WTC11 (cell line): ENCODE measurements around the gene DECR2. TPM values are rescaled to one million over a fixed set of nuclear protein-coding genes. Genes with fewer than 3 reads are reported as not detected.

Experiments
- ATAC-seq: fragments of 200-7000 bp; cut with Tn5 transposase; 2 replicates; pipeline ENCODE4 v1.10.0; 2021; ENCODE audit warnings: mild to moderate bottlenecking, moderate library complexity
- CTCF ChIA-PET: fragments of 300-600 bp; sonication (Branson Sonifier 250); formaldehyde crosslinking; loops from one replicate; lab custom pipeline; 2021; ENCODE audit warnings: antibody characterized with exemption; lab: Charles Lee
- POLR2A ChIA-PET: fragments of 350-600 bp; sonication (Branson Sonifier 250); formaldehyde crosslinking; loops from one replicate; lab custom pipeline; 2021; ENCODE audit warnings: antibody characterized with exemption; lab: Charles Lee
- DNase-seq: peaks from one replicate; pipeline ENCODE4 v3.0.0; 2021; ENCODE audit warnings: low spot score
- H3K27ac Mint-ChIP-seq: 2 replicates; pipeline ENCODE4 v1.8.0; 2021; ENCODE audit warnings: mixed read lengths
- H3K27me3 Mint-ChIP-seq: 2 replicates; pipeline ENCODE4 v1.8.0; 2021; ENCODE audit warnings: low read depth, mild to moderate bottlenecking, moderate library complexity, mixed read lengths
- H3K36me3 Mint-ChIP-seq: 2 replicates; pipeline ENCODE4 v1.8.0; 2021; ENCODE audit warnings: mixed read lengths
- H3K4me1 Mint-ChIP-seq: 2 replicates; pipeline ENCODE4 v1.8.0; 2022; ENCODE audit warnings: mixed read lengths
- H3K4me3 Mint-ChIP-seq: 2 replicates; pipeline ENCODE4 v1.8.0; 2021; ENCODE audit warnings: mild to moderate bottlenecking, moderate library complexity, mixed read lengths
- H3K9me3 Mint-ChIP-seq: 2 replicates; pipeline ENCODE4 v1.8.0; 2021; ENCODE audit warnings: mixed read lengths
- CBFB ChIP-seq: sonication (generic); formaldehyde crosslinking; IDR thresholded peaks from 2 replicates; pipeline ENCODE4 v1.8.1; 2022; ENCODE audit warnings: mild to moderate bottlenecking, low read depth, missing genetic modification reagents
- CREB1 ChIP-seq: sonication (generic); formaldehyde crosslinking; IDR thresholded peaks from 2 replicates; pipeline ENCODE4 v1.8.0; 2023; ENCODE audit warnings: mild to moderate bottlenecking, missing genetic modification reagents
- ELF4 ChIP-seq: sonication (generic); formaldehyde crosslinking; IDR thresholded peaks from 2 replicates; pipeline ENCODE4 v1.8.1; 2022; ENCODE audit warnings: low read depth, mild to moderate bottlenecking, moderate library complexity, missing genetic modification reagents
- EMX1 ChIP-seq: fragments of 250-450 bp; sonication (Bioruptor Pico); IDR thresholded peaks from 2 replicates; pipeline ENCODE4 v1.8.0; 2021; ENCODE audit warnings: mild to moderate bottlenecking
- ETV6 ChIP-seq: sonication (generic); formaldehyde crosslinking; IDR thresholded peaks from 2 replicates; pipeline ENCODE4 v1.8.1; 2022; ENCODE audit warnings: mild to moderate bottlenecking, missing genetic modification reagents
- FOXJ3 ChIP-seq: sonication (generic); formaldehyde crosslinking; IDR thresholded peaks from 2 replicates; pipeline ENCODE4 v1.9.0; 2021; ENCODE audit warnings: missing genetic modification reagents, mild to moderate bottlenecking, borderline replicate concordance
- FOXP1 ChIP-seq: sonication (generic); formaldehyde crosslinking; IDR thresholded peaks from 2 replicates; pipeline ENCODE4 v1.8.0; 2022; ENCODE audit warnings: missing genetic modification reagents, mild to moderate bottlenecking, moderate library complexity, borderline replicate concordance
- GABPB1 ChIP-seq: sonication (generic); formaldehyde crosslinking; IDR thresholded peaks from 2 replicates; pipeline ENCODE4 v1.8.1; 2023; ENCODE audit warnings: mild to moderate bottlenecking, missing genetic modification reagents
- GRHL2 ChIP-seq: fragments of 250-450 bp; sonication (Bioruptor Pico); IDR thresholded peaks from 2 replicates; pipeline ENCODE4 v1.8.0; 2022; ENCODE audit warnings: mild to moderate bottlenecking, moderate library complexity; ENCODE audit not compliant: insufficient replicate concordance, severe bottlenecking
- MXD4 ChIP-seq: fragments of 250-450 bp; sonication (Bioruptor Pico); IDR thresholded peaks from 2 replicates; pipeline ENCODE4 v1.8.0; 2021; ENCODE audit warnings: mild to moderate bottlenecking, moderate library complexity, borderline replicate concordance
- PRRX2 ChIP-seq: fragments of 250-450 bp; sonication (Bioruptor Pico); IDR thresholded peaks from 2 replicates; pipeline ENCODE4 v1.8.0; 2021; ENCODE audit warnings: mild to moderate bottlenecking
- RELA ChIP-seq: sonication (generic); formaldehyde crosslinking; IDR thresholded peaks from 2 replicates; pipeline ENCODE4 v1.8.1; 2022; ENCODE audit warnings: missing genetic modification reagents, mild to moderate bottlenecking, borderline replicate concordance
- SMAD4 ChIP-seq: sonication (generic); formaldehyde crosslinking; IDR thresholded peaks from 2 replicates; pipeline ENCODE4 v1.8.0; 2022; ENCODE audit warnings: mild to moderate bottlenecking, missing genetic modification reagents
- ZNF219 ChIP-seq: sonication (generic); formaldehyde crosslinking; IDR thresholded peaks from 2 replicates; pipeline ENCODE4 v1.8.0; 2023; ENCODE audit warnings: missing genetic modification reagents, mild to moderate bottlenecking, borderline replicate concordance
- total RNA-seq: library from RNA; stranded (reverse); gene quantifications from 3 replicates; pipeline ENCODE4 v1.2.3, GENCODE V29; 2021
- TF ChIP-seq, protein P1 (sequence below): fragments of 250-450 bp; sonication (Bioruptor Pico); IDR thresholded peaks from 2 replicates; pipeline ENCODE4 v1.8.0; 2021; ENCODE audit warnings: mild to moderate bottlenecking
- TF ChIP-seq, protein P2 (sequence below): sonication (generic); formaldehyde crosslinking; IDR thresholded peaks from 2 replicates; pipeline ENCODE4 v1.8.1; 2022; ENCODE audit warnings: low read depth, missing genetic modification reagents, borderline replicate concordance
- TF ChIP-seq, protein P3 (sequence below): sonication (generic); formaldehyde crosslinking; IDR thresholded peaks from 2 replicates; pipeline ENCODE4 v1.8.1; 2022; ENCODE audit warnings: mild to moderate bottlenecking, moderate library complexity, missing genetic modification reagents
- TF ChIP-seq, protein P4 (sequence below): sonication (generic); formaldehyde crosslinking; IDR thresholded peaks from 2 replicates; pipeline ENCODE4 v1.8.0; 2023; ENCODE audit warnings: missing genetic modification reagents
- TF ChIP-seq, protein P5 (sequence below): sonication (generic); formaldehyde crosslinking; IDR thresholded peaks from 2 replicates; pipeline ENCODE4 v1.8.1; 2023; ENCODE audit warnings: mild to moderate bottlenecking, missing genetic modification reagents, moderate library complexity
- TF ChIP-seq, protein P6 (sequence below): fragments of 250-450 bp; sonication (Bioruptor Pico); IDR thresholded peaks from 2 replicates; pipeline ENCODE4 v1.9.0; 2021; ENCODE audit warnings: mild to moderate bottlenecking
- TF ChIP-seq, protein P7 (sequence below): sonication (generic); formaldehyde crosslinking; IDR thresholded peaks from 2 replicates; pipeline ENCODE4 v1.8.1; 2022; ENCODE audit warnings: missing genetic modification reagents, borderline replicate concordance
- TF ChIP-seq, protein P8 (sequence below): sonication (generic); formaldehyde crosslinking; IDR thresholded peaks from 2 replicates; pipeline ENCODE4 v1.8.0; 2022; ENCODE audit warnings: mild to moderate bottlenecking, missing genetic modification reagents

Gene DECR2
- total RNA-seq, 1 experiment from 2014 or later: 43.6 TPM

DNA sequence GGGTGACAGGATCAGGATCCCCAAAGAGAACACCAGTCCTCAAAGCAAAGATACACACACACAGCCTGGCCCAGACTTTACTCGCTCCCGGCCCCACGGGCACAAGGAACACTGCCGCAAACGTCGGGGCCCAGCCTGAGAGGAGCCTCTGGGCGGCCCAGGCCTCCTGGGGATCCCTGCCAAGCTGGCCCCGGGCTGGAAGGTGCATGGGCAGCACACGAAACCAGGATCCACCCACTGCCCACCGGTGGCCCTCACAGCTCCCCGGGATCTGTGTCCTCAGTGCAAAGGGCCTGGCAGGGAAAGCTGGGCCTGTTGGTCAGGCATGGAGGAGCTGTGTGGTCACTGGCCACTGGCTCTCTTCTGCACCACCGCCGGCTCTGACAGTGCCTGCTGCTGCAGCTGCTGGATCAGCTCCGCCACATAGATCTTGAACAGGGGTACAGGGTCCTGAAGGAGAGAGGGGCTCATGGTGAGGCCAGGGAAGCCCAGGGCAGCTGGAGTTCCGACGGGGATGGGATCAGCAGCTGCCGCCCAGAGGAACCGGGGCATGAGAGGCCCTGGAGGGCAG, 34.3 kb upstream of the DECR2 start (continued):
- TF ChIP-seq, protein P1, sequence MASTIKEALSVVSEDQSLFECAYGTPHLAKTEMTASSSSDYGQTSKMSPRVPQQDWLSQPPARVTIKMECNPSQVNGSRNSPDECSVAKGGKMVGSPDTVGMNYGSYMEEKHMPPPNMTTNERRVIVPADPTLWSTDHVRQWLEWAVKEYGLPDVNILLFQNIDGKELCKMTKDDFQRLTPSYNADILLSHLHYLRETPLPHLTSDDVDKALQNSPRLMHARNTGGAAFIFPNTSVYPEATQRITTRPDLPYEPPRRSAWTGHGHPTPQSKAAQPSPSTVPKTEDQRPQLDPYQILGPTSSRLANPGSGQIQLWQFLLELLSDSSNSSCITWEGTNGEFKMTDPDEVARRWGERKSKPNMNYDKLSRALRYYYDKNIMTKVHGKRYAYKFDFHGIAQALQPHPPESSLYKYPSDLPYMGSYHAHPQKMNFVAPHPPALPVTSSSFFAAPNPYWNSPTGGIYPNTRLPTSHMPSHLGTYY (CRISPR knock-in tag): no peak
- TF ChIP-seq, protein P2, sequence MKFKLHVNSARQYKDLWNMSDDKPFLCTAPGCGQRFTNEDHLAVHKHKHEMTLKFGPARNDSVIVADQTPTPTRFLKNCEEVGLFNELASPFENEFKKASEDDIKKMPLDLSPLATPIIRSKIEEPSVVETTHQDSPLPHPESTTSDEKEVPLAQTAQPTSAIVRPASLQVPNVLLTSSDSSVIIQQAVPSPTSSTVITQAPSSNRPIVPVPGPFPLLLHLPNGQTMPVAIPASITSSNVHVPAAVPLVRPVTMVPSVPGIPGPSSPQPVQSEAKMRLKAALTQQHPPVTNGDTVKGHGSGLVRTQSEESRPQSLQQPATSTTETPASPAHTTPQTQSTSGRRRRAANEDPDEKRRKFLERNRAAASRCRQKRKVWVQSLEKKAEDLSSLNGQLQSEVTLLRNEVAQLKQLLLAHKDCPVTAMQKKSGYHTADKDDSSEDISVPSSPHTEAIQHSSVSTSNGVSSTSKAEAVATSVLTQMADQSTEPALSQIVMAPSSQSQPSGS: no peak

DNA sequence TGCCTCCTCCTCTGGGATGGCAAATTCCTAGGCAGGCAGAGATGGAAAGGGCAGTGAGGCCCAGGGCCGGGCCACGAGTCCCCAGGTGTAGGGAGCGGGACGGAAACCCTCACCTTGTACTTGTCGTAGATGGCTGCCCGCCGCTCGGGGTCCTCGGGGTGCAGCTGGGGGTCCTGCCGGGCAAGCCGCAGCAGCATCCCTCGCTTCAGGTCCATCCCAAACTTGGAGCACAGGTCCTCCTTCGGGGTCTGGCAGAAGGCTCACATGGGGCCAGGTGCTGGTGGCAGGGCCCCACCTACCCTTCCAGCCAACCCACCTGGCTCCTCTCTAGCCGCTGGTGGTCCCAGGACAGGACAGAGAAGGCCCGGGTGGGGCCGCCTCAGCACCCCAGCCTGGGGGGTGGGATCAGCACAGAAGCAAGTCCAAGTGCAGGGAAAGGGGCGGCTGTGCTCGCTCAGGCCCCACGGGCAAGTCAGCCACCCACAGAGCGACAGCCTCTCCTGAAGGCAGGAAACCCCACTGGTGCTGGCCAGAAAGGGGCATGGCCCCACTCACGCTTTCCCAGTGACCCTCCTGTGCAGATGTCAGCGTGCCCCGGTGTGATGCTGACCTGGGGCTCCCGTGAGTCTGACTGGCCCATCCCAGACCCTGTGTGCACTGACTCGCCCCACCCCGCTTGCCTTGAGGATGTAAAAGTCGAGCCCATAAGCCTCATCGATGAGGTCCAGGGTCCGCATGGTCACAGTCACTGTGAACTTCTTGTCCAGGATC, 33.1 kb upstream of the DECR2 start:
- Mint-ChIP-seq H3K27ac (no peak overlapping the region; the same call in 1 of the 2 replicates), H3K4me3 (no peak overlapping the region), H3K9me3 (no peaks in the 10 kb centered on the region), H3K36me3 (peaks cover 22% of the 10 kb centered on the region), H3K4me1 (peaks cover 11% of the 10 kb centered on the region), H3K27me3 (no peaks in the 10 kb centered on the region)
- ChIA-PET CTCF (interaction anchor here (1.0 to 1.1 kb wide), 2 partner anchors 16 to 211 kb away, joined by 3 to 5 read pairs; partner anchors contain the start of gene AXIN1), POLR2A (no interaction called here)
- TF ChIP-seq, protein P3, sequence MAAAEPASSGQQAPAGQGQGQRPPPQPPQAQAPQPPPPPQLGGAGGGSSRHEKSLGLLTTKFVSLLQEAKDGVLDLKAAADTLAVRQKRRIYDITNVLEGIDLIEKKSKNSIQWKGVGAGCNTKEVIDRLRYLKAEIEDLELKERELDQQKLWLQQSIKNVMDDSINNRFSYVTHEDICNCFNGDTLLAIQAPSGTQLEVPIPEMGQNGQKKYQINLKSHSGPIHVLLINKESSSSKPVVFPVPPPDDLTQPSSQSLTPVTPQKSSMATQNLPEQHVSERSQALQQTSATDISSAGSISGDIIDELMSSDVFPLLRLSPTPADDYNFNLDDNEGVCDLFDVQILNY (CRISPR knock-in tag): no peak
- TF ChIP-seq, protein P4, sequence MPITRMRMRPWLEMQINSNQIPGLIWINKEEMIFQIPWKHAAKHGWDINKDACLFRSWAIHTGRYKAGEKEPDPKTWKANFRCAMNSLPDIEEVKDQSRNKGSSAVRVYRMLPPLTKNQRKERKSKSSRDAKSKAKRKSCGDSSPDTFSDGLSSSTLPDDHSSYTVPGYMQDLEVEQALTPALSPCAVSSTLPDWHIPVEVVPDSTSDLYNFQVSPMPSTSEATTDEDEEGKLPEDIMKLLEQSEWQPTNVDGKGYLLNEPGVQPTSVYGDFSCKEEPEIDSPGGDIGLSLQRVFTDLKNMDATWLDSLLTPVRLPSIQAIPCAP (CRISPR knock-in tag): no peak
- TF ChIP-seq GABPB1 (CRISPR knock-in tag) (no peak), CBFB (CRISPR knock-in tag) (no peak), PRRX2 (CRISPR knock-in tag) (no peak), CREB1 (CRISPR knock-in tag) (no peak), ELF4 (CRISPR knock-in tag) (no peak), ZNF219 (no peak), EMX1 (CRISPR knock-in tag) (no peak), MXD4 (CRISPR knock-in tag) (no peak), ETV6 (CRISPR knock-in tag) (no peak), RELA (CRISPR knock-in tag) (no peak), FOXJ3 (no peak), SMAD4 (CRISPR knock-in tag) (no peak), GRHL2 (CRISPR knock-in tag) (no peak), FOXP1 (CRISPR knock-in tag) (no peak)
- TF ChIP-seq, protein P5, sequence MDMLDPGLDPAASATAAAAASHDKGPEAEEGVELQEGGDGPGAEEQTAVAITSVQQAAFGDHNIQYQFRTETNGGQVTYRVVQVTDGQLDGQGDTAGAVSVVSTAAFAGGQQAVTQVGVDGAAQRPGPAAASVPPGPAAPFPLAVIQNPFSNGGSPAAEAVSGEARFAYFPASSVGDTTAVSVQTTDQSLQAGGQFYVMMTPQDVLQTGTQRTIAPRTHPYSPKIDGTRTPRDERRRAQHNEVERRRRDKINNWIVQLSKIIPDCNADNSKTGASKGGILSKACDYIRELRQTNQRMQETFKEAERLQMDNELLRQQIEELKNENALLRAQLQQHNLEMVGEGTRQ: no peak
- TF ChIP-seq, protein P6, sequence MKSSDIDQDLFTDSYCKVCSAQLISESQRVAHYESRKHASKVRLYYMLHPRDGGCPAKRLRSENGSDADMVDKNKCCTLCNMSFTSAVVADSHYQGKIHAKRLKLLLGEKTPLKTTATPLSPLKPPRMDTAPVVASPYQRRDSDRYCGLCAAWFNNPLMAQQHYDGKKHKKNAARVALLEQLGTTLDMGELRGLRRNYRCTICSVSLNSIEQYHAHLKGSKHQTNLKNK (CRISPR knock-in tag): no peak
- TF ChIP-seq, protein P7, sequence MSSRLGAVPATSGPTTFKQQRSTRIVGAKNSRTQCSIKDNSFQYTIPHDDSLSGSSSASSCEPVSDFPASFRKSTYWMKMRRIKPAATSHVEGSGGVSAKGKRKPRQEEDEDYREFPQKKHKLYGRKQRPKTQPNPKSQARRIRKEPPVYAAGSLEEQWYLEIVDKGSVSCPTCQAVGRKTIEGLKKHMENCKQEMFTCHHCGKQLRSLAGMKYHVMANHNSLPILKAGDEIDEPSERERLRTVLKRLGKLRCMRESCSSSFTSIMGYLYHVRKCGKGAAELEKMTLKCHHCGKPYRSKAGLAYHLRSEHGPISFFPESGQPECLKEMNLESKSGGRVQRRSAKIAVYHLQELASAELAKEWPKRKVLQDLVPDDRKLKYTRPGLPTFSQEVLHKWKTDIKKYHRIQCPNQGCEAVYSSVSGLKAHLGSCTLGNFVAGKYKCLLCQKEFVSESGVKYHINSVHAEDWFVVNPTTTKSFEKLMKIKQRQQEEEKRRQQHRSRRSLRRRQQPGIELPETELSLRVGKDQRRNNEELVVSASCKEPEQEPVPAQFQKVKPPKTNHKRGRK (CRISPR knock-in tag): no peak
- TF ChIP-seq, protein P8, sequence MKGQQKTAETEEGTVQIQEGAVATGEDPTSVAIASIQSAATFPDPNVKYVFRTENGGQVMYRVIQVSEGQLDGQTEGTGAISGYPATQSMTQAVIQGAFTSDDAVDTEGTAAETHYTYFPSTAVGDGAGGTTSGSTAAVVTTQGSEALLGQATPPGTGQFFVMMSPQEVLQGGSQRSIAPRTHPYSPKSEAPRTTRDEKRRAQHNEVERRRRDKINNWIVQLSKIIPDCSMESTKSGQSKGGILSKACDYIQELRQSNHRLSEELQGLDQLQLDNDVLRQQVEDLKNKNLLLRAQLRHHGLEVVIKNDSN (CRISPR knock-in tag): no peak
- ATAC-seq (no peak), DNase-seq (no peak)
